Activated gamma-delta T cell treated with anti-CD3 and anti-CD28 coated beads, Interleukin-2, amount 50 U/mL, for 16 hours (primary cell): ENCODE results near the gene PTBP1.
"Not testable (repeated sequence)": the region's sequence is repeated elsewhere in the genome, so short reads cannot be mapped to it uniquely, and the experiment has no call there.

Source experiments
- DNase-seq: peaks from one replicate; pipeline ENCODE4 v3.0.0-alpha.2; 2020; ENCODE audit warnings: low read depth

The PTBP1 gene

DNA sequence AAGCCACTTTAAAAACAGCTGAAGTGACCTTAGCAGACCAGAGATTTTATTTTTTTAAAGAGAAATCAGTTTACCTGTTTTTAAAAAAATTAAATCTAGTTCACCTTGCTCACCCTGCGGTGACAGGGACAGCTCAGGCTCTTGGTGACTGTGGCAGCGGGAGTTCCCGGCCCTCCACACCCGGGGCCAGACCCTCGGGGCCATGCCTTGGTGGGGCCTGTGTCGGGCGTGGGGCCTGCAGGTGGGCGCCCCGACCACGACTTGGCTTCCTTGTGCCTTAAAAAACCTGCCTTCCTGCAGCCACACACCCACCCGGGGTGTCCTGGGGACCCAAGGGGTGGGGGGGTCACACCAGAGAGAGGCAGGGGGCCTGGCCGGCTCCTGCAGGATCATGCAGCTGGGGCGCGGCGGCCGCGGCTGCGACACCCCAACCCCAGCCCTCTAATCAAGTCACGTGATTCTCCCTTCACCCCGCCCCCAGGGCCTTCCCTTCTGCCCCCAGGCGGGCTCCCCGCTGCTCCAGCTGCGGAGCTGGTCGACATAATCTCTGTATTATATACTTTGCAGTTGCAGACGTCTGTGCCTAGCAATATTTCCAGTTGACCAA lies 13.7 kb downstream of the PTBP1 start:
- DNase-seq = no peak

DNA sequence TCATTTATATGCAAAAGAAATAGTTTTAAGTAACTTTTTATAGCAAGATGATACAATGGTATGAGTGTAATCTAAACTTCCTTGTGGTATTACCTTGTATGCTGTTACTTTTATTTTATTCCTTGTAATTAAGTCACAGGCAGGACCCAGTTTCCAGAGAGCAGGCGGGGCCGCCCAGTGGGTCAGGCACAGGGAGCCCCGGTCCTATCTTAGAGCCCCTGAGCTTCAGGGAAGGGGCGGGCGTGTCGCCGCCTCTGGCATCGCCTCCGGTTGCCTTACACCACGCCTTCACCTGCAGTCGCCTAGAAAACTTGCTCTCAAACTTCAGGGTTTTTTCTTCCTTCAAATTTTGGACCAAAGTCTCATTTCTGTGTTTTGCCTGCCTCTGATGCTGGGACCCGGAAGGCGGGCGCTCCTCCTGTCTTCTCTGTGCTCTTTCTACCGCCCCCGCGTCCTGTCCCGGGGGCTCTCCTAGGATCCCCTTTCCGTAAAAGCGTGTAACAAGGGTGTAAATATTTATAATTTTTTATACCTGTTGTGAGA lies 14.3 kb downstream of the PTBP1 start:
- no peak for DNase-seq

GRCh38 chr19:812049-812746 lies 14.9 kb downstream of the PTBP1 start:
- no peak for DNase-seq

DNA sequence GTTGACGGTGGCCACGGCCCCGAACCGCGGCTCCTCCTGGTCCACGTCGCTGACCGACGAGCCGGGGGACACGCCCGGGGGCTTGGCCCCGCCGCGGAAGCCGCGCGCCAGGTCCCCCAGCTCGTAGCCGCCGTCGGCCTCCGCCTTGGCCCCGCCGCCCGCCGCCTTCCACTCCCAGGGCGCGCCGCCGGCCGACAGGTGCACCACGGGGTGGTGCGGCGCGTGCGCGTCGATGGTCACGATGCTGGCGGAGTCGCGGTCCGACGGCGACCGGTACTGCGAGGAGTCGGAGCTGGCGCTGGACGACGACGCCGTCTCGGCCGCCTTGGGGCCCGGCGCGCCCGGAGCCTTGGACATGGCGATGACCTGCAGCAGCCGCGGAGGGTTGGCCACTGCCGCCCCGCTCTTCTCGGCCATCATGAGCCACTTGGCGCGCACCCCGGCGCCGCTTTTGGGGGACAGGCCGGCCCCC lies 15.5 kb downstream of the PTBP1 start:
- DNase-seq = no peak

DNA sequence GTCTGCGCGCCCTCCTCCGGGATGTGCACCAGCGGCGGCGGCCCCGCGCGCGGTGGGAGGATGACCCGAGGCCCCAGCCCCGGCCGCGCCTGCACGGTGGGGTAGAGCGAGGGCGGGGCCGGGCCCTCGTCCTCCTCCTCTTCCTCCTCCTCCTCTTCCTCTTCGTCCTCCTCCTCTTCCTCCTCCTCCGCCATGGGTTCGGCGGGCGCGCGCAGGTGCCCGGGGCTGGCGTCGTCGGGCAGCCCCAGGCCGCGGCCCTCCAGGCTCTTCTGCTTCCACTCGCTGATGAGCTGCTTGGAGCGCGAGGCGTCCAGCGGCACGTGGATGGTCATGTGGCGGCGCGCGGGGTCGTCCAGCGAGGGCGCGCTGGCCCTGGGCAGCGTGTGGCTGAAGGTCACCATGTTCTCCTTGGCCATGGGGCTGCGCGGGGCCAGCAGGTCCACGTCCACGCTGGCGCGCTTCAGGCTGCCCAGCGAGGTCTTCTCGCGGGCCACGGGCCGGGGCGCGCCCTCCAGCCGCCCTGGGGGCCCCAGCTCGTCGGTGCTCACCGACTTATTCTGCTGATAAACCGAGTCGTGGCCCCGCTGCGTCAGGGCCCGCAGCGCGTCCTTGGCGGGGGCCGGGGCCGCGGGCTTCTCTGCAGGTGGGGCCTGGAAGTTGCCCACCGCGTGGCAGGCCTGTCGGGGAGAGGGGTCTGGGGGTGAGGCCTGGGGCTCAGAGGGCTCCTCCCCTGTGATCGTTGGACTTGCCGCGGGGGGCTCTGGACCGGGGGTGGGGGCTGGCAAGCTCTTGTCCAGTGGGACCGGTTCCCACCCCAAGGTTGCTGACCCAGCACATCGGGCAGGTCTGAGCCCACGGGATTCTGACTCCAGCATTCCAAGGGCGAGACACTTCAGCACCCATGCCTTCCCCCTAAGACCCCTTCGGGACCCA lies 16.2 kb downstream of the PTBP1 start:
- no peak for DNase-seq

DNA sequence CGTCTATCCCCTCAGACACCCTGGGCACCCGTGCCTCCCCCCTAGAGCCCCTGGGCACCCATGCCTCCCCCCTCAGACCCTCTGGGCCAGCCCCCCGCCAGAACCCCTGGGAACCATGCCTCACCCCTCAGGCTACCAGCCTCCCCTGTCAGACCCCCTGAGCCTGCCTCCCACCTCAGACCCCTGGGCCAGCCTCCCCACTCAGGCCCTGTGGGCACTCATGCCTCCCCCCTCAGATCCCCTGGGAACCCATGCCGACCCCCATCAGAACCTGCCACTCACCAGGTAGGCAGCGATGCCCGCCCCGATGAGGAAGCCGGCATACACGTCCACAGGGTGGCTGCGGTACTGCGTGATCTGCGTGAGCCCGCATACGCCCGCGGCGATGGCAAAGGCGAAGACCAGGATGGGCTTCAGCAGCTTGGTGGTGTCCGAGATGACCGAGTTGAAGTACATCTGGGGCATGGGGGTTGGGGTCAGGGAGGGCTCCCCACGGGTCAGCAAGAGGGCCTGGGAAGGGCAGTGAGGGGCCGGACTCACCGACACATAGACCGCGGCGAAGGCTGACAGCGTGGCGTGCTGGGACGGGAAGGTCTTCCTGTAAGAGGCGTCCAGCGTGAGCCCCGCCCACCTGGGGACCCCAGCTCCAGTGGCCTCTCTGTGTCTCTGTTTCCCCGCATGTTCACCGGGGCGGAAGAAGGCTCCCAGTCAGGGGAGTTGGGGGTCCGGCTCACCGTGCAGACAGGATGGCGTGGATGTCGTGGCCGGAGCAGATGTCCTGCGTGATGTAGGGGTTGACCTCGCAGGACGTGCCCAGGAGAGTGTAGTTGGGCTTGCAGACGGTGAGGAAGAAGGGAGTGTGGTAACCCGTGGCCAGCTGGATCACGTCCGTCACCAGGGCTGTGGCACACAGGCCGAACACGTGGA lies 17.2 kb downstream of the PTBP1 start:
- no peak for DNase-seq

DNA sequence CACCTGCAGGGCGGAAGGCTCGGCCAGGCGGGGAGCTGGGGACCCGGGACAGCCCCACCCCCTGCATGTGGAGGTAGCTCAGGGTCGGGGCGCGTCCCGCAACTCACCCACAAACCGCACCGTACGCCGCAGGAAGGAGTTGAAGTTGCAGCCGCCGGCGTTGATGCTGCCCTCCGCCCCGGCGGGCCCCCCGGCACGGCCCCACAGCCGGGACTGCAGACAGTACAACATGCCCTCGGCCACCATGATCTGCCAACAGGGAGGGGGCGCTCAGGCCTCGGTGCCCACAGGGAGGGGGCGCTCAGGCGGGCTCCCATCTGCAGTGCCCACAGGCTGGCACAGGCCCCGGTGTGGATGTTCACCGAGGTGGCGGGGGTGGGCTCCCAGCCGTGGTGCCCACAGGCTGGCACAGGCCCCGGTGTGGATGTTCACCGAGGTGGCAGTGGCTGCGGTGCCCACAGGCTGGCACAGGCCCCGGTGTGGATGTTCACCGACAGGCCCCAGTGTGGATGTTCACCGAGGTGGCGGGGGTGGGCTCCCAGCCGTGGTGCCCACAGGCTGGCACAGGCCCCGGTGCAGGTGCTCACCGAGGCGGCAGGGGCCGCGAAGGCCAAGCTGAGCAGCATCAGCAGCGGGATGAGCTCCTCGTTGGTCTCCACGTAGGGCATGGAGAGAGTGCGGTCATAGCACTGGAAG lies 18.0 kb downstream of the PTBP1 start:
- no peak for DNase-seq

DNA sequence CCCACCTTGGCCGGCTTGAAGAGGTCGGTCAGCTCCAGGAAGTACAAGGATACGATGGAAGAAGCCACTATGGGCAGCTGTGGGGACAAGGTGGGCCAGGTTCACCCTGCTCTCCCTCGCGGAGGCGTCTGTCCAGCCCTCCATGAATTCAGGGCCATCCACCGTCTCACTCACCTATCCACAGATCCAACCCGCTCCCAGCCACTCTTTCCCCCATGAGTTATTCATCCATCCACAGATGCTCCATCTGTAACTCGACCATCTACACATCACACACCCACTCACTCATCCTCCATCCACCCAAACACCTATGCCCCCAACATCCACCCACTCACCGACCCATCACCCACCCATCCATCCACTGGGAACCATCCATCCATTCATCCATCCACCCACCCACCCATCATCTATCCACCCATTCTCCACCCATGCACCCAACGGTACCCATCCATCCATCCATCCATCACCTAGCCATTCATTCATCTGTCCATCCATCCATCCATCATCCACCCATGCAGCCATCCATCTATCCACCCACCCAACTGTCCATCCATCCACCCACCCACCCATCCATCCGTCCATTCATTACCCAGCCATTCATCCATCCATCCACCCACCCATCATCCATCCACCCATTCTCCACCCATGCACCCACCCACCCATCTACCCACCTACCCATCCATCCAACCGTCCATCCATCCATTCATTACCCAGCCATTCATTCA lies 18.7 kb downstream of the PTBP1 start:
- no peak for DNase-seq

DNA sequence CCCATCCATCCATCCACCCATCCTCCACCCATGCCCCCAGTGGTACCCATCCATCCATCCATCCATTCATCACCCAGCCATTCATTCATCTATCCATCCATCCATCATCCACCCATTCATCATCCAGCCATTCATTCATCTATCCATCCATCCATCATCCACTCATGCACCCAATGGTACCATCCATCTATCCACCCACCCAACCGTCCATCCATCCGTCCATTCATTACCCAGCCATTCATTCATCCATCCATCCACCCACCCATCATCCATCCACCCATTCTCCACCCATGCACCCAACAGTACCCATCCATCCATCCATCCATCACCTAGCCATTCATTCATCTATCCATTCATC lies 19.2 kb downstream of the PTBP1 start:
- DNase-seq = no peak

GRCh38 chr19:820212-820611 lies 23.0 kb downstream of the PTBP1 start:
- not testable (repeated sequence) for DNase-seq

DNA sequence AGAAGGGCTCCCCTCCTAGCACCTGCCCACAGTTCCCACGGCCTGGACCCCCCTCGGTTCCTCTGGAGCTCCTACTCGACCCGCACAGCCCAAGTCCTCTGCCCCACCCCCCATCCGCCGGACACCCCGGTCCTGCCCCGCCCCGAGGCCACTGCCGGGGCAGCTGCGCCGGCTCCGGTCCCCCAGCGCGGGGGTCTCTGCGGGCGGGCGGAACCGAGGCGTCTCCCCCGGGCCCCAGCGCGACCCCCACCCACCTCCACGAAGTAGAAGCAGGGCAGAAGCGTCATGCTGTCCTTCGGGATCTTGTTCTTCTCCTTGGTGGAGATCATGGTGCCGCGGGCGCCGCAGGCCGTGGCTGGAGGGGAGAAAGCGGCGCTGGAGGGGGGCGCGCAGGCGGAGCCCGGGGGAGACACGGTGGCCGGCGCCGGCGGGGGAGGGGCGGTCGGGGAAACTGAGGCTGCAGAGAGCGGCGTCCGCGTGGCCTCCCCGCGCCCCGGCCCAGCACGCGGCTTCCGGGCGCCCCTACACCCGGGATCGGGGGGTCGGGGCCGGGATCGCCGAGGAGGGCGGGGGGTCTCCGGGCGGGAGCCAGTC lies 24.1 kb downstream of the PTBP1 start:
- DNase-seq = no peak

DNA sequence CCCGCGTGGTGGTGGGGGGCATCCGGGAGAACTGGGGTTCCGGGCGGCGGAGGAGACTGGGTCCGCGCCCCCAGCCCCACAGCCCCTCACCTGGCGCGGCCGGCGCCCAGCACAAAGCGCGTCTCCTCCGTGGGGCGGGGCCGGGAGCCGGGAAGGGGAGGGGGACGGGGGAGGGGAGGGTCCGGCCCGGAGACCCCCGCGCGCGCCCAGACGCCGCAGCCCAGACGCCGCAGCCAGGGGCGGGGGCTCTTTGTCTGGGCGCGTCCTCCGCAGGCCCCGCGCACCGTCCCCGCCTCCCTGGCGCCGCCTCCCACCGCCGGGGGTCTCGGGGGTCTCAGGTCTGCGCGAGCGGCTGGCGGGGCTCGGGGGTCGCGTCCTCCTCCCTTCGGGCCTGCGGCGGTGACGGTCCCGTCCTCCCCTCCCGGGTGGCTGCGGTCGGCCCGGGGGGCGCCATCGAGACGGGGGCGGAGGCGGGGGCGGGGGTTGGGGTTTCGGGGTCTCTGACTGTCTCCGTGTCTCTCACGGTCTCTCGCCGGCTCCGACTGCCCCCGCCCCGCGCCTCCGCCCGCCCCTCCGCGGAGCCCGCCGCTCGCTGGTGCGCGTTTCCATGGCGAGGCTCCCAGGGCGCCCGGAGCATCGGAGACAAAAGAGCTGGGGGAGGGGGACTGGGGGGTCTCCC lies 24.7 kb downstream of the PTBP1 start, which contains the start of gene PLPPR3:
PLPPR3 (minus strand) TSS at position 131 of the 679 bp plus-strand sequence. CDS start 396 bp downstream, outside the sequence.
- no peak for DNase-seq

GRCh38 chr19:823565-824121 lies 26.4 kb downstream of the PTBP1 start:
- no peak for DNase-seq

GRCh38 chr19:824885-825284 lies 27.6 kb downstream of the PTBP1 start:
- DNase-seq = no peak

DNA sequence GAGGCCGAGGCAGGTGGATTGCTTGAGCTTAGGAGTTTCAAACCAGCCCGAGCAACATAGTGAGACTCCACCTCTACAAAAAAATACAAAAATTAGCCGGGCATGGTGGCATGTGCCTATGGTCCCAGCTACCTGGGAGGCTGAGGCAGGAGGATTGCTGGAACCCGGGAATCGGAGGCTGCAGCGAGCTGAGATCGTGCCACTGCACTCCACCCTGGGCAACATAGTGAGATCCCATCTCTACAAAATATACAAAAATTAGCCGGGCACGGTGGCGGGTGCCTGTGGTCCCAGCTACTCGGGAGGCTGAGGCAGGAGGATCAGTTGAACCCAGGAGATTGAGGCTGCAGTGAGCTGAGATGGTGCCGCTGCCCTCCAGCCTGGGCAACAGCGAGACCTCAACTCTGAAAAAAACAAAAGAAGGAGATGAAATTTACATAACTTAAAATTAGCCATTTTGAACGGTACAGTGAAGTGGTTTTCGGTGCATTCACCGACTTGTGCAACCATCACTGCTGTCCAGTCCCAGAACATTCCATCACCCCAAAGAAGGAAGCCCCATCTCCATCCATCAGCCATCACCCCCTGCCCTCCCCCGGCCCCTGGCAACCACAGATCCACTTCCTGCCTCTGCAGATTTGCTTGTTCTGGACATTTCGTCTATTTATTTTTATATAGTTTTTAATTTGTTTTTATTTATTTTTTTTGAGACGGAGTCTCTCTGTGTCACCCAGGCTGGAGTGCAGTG lies 28.8 kb downstream of the PTBP1 start:
- no peak for DNase-seq

- no peak for DNase-seq
Measured at GRCh38 chr19:827314-827709, 30.1 kb downstream of the PTBP1 start.

GRCh38 chr19:827710-828321 lies 30.6 kb downstream of the PTBP1 start, which contains the start of gene AZU1:
Gene AZU1 (plus strand): TSS chr19:827837. CDS start chr19:827847, 10 bp downstream.
- no peak for DNase-seq
